MM.1S (cell line): ENCODE data around the gene PXT1.
A peak's percentile ranks its signal among the peaks of the same experiment; 100 is the strongest.

Experiments used
- DNase-seq: peaks from one replicate; pipeline ENCODE4 v3.0.0-alpha.2; 2015
- H2AFZ ChIP-seq: fragments of 300-600 bp; sonication (generic); 2 replicates; pipeline ENCODE4 v1.6.0; 2016; ENCODE audit warnings: antibody characterized with exemption, low read length
- H3F3A ChIP-seq: fragments of 300-600 bp; sonication (generic); 2 replicates; pipeline ENCODE4 v1.6.1; 2016; ENCODE audit warnings: mild to moderate bottlenecking, antibody characterized with exemption, low read length, moderate library complexity, mixed read lengths; ENCODE audit not compliant: insufficient read depth
- H3K27ac ChIP-seq: fragments of 300-600 bp; sonication (generic); 2 replicates; pipeline ENCODE4 v1.5.1; 2016; ENCODE audit warnings: mild to moderate bottlenecking, low read length
- H3K27me3 ChIP-seq: fragments of 300-600 bp; sonication (generic); replicated peaks from 2 replicates; pipeline ENCODE4 v1.6.0; 2016; ENCODE audit warnings: low read length; ENCODE audit not compliant: insufficient read depth
- H3K36me3 ChIP-seq: fragments of 300-600 bp; sonication (generic); replicated peaks from 2 replicates; pipeline ENCODE4 v1.6.1; 2016; ENCODE audit warnings: mild to moderate bottlenecking, low read length, mixed read lengths; ENCODE audit not compliant: insufficient read depth
- H3K4me1 ChIP-seq: fragments of 300-600 bp; sonication (generic); 2 replicates; pipeline ENCODE4 v1.6.1; 2016; ENCODE audit warnings: low read length, mixed read lengths
- H3K4me2 ChIP-seq: fragments of 300-600 bp; sonication (generic); 2 replicates; pipeline ENCODE4 v1.6.0; 2016; ENCODE audit warnings: low read depth, low read length
- H3K4me3 ChIP-seq: fragments of 300-600 bp; sonication (generic); 2 replicates; pipeline ENCODE4 v1.5.1; 2016; ENCODE audit warnings: low read length, mixed read lengths
- H3K79me2 ChIP-seq: fragments of 300-600 bp; sonication (generic); 2 replicates; pipeline ENCODE4 v1.6.1; 2016; ENCODE audit warnings: mixed run types, low read length, mixed read lengths
- H3K9ac ChIP-seq: fragments of 300-600 bp; sonication (generic); 2 replicates; pipeline ENCODE4 v1.6.1; 2016; ENCODE audit warnings: low read length, mixed read lengths
- H3K9me2 ChIP-seq: fragments of 300-600 bp; sonication (generic); replicated peaks from 2 replicates; pipeline ENCODE4 v1.6.1; 2016; ENCODE audit warnings: mild to moderate bottlenecking, low read length, mixed read lengths; ENCODE audit not compliant: insufficient read depth
- H3K9me3 ChIP-seq: fragments of 300-600 bp; sonication (generic); replicated peaks from 2 replicates; pipeline ENCODE4 v1.6.1; 2016; ENCODE audit warnings: mild to moderate bottlenecking, low read length, mixed read lengths; ENCODE audit not compliant: insufficient read depth
- H4K20me1 ChIP-seq: fragments of 300-600 bp; sonication (generic); 2 replicates; pipeline ENCODE4 v1.6.1; 2016; ENCODE audit warnings: mild to moderate bottlenecking, low read length, moderate library complexity, mixed read lengths; ENCODE audit not compliant: insufficient read depth
- CTCF ChIP-seq: fragments of 300-600 bp; sonication (generic); IDR thresholded peaks from 2 replicates; pipeline ENCODE4 v1.5.1; 2016; ENCODE audit warnings: antibody characterized with exemption, low read length, mixed read lengths
- EZH2 ChIP-seq: fragments of 300-600 bp; sonication (generic); optimal IDR thresholded peaks from 2 replicates; pipeline ENCODE3; 2017; ENCODE audit warnings: low read depth, mild to moderate bottlenecking, antibody characterized with exemption, low read length, mixed read lengths
- EZH2phosphoT487 ChIP-seq: fragments of 300-600 bp; sonication (generic); IDR thresholded peaks from 2 replicates; pipeline ENCODE4 v1.6.1; 2018; ENCODE audit warnings: antibody characterized with exemption, low read length

The PXT1 gene

GRCh38 chr6:36442103-36442670, 467 bp downstream of the PXT1 start:
- Histone ChIP-seq H3K9ac (peak overlapping the region; percentile 76), H3K9me2 (no peaks in the 10 kb centered on the region), H2AFZ (peak overlapping the region; percentile 82), H3K36me3 (no peaks in the 10 kb centered on the region), H3K79me2 (peaks cover 49% of the 10 kb centered on the region), H3F3A (peaks cover 39% of the 10 kb centered on the region), H3K4me3 (peak overlapping the region; percentile 67), H4K20me1 (no peaks in the 10 kb centered on the region), H3K27ac (peak overlapping the region; percentile 82), H3K4me2 (peak overlapping the region; percentile 92), H3K4me1 (peaks cover 14% of the 10 kb centered on the region), H3K27me3 (no peaks in the 10 kb centered on the region), H3K9me3 (no peaks in the 10 kb centered on the region)
- no peak for DNase-seq
- TF ChIP-seq EZH2phosphoT487 (no peak), EZH2 (no peak), CTCF (no peak)

GRCh38 chr6:36441307-36441894, 1.3 kb downstream of the PXT1 start:
- no peaks in the 10 kb centered on the region for H3K9me3 ChIP-seq
- peak overlapping the region; percentile 82 for H3K27ac ChIP-seq
- no peaks in the 10 kb centered on the region for H4K20me1 ChIP-seq
- peak overlapping the region; percentile 45; the same call in 1 of the 2 replicates for H2AFZ ChIP-seq
- H3K36me3 ChIP-seq = no peaks in the 10 kb centered on the region
- peak overlapping the region; percentile 30 for H3K4me2 ChIP-seq
- peak overlapping the region; percentile 32; the same call in 1 of the 2 replicates for H3K9ac ChIP-seq
- DNase-seq = peak; percentile 77
- peaks cover 39% of the 10 kb centered on the region for H3F3A ChIP-seq
- peaks cover 41% of the 10 kb centered on the region for H3K79me2 ChIP-seq
- H3K4me3 ChIP-seq = no peak overlapping the region
- H3K4me1 ChIP-seq = peaks cover 14% of the 10 kb centered on the region
- TF ChIP-seq EZH2 (no peak), CTCF (no peak)
- no peaks in the 10 kb centered on the region for H3K9me2 ChIP-seq
- H3K27me3 ChIP-seq = no peaks in the 10 kb centered on the region

- H3K4me3 ChIP-seq = no peak overlapping the region
- no peak overlapping the region for H2AFZ ChIP-seq
- peaks cover 12% of the 10 kb centered on the region for H3K4me1 ChIP-seq
Measured at GRCh38 chr6:36436466-36436865, 6.2 kb downstream of the PXT1 start.

More at GRCh38 chr6:36436466-36436865, 6.2 kb downstream of the PXT1 start:
- Histone ChIP-seq H3K79me2 (no peaks in the 10 kb centered on the region), H3K4me2 (no peak overlapping the region), H3F3A (peaks cover 10% of the 10 kb centered on the region; the same call in 1 of the 2 replicates), H3K27ac (no peak overlapping the region), H3K9me2 (no peaks in the 10 kb centered on the region), H3K36me3 (no peaks in the 10 kb centered on the region), H3K27me3 (no peaks in the 10 kb centered on the region), H3K9ac (no peak overlapping the region), H3K9me3 (no peaks in the 10 kb centered on the region), H4K20me1 (no peaks in the 10 kb centered on the region)
- no peak for DNase-seq
- TF ChIP-seq EZH2 (no peak), EZH2phosphoT487 (no peak), CTCF (no peak)
